Activated T-helper 1 cell treated with anti-CD3 and anti-CD28 coated beads, Interleukin-12 subunit alpha, Interleukin-12 subunit beta, Interleukin-2, Interleukin-4 antibody, amounts not matched to agents 30 ng/mL and 10 ng/mL and 1 ng/mL, durations not matched to agents 14 hours and 24 hours and 36 hours (primary cell): ENCODE results near the gene RNF126. TPM values are rescaled to one million over a fixed set of nuclear protein-coding genes. Genes with fewer than 3 reads are reported as not detected.

Source experiments
- DNase-seq: peaks from one replicate; pipeline ENCODE4 v3.0.0; 2021; ENCODE audit warnings: low spot score
- H3K27ac Mint-ChIP-seq: one replicate; pipeline ENCODE4 v1.8.0; 2021; ENCODE audit warnings: mild to moderate bottlenecking, mixed read lengths
- H3K27me3 Mint-ChIP-seq: one replicate; pipeline ENCODE4 v1.8.0; 2022; ENCODE audit warnings: mild to moderate bottlenecking, moderate library complexity, mixed read lengths; ENCODE audit not compliant: insufficient read depth
- H3K36me3 Mint-ChIP-seq: one replicate; pipeline ENCODE4 v1.8.0; 2021; ENCODE audit warnings: low read depth, mixed read lengths
- H3K4me1 Mint-ChIP-seq: one replicate; pipeline ENCODE4 v1.8.0; 2021; ENCODE audit warnings: low read depth, mixed read lengths
- H3K4me3 Mint-ChIP-seq: one replicate; pipeline ENCODE4 v1.8.0; 2021; ENCODE audit warnings: mild to moderate bottlenecking, moderate library complexity, mixed read lengths
- H3K9me3 Mint-ChIP-seq: one replicate; pipeline ENCODE4 v1.8.0; 2021; ENCODE audit warnings: mixed read lengths
- intact Hi-C: fragments of 100-400 bp; cut with micrococcal nuclease; formaldehyde crosslinking; loops from one replicate; pipeline ENCODE4 v1.15.1; 2024
- total RNA-seq: library from RNA; stranded (reverse); gene quantifications from 2 replicates; pipeline ENCODE4 v1.2.3, GENCODE V29; 2022

The RNF126 gene
- total RNA-seq, 1 donor from 2014 or later, result 110 TPM

- no peak for DNase-seq
- no peak overlapping the region for H3K27ac Mint-ChIP-seq
Measured at GRCh38 chr19:601790-602189, 61.2 kb downstream of the RNF126 start.

DNA sequence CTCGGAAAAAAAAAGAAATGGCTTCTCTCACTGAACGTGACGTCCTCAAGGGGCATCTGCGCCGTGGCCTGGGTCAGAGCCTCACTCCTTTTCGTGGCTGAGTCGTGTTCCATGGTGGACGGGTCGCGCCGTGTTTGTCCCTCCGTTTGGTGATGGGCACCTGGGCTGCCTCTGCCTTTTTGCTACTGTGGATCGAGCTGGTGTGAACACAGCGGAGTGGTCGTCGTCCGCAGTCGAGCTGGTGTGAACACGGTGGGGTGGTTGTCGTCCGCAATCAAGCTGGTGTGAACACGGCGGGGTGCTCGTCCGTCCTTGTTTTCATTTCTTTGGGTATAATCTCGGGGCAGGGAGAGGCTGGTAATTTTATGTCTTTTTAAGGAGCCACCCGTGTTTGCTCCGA is 61.7 kb downstream of the RNF126 start:
- Mint-ChIP-seq H3K36me3 (no peaks in the 10 kb centered on the region), H3K27me3 (peaks cover 3% of the 10 kb centered on the region), H3K9me3 (no peaks in the 10 kb centered on the region), H3K27ac (no peak overlapping the region), H3K4me3 (no peak overlapping the region), H3K4me1 (no peaks in the 10 kb centered on the region)
- intact Hi-C loops, result no loop called here
- DNase-seq, result no peak

More at GRCh38 chr19:601790-602189, 61.2 kb downstream of the RNF126 start:
- Mint-ChIP-seq H3K27me3 (peaks cover 3% of the 10 kb centered on the region), H3K9me3 (no peaks in the 10 kb centered on the region), H3K36me3 (no peaks in the 10 kb centered on the region), H3K4me1 (no peaks in the 10 kb centered on the region), H3K4me3 (no peak overlapping the region)
- intact Hi-C loops, result no loop called here

Other genes starting within 250 kb of the RNF126 start
- gene SHC2, start 202.2 kb downstream of the RNF126 start, total RNA-seq, result not detected in 2 replicates
- 0.18 and 0.27 TPM in 2 replicates for gene MADCAM1, start 166.7 kb downstream of the RNF126 start, total RNA-seq
- 17.6 and 18.2 TPM in 2 replicates for gene TPGS1, start 155.7 kb downstream of the RNF126 start, total RNA-seq
- gene CDC34, start 131.5 kb downstream of the RNF126 start, total RNA-seq, result 56.6 and 58.2 TPM in 2 replicates
- gene GZMM, start 119.2 kb downstream of the RNF126 start, total RNA-seq, result 52.7 and 55.6 TPM in 2 replicates
- 307 and 308 TPM in 2 replicates for gene BSG, start 90.6 kb downstream of the RNF126 start, total RNA-seq
- 1.1 and 1.2 TPM in 2 replicates for gene HCN2, start 73.3 kb downstream of the RNF126 start, total RNA-seq
- gene POLRMT, start 29.7 kb downstream of the RNF126 start, total RNA-seq, result 103 and 104 TPM in 2 replicates
- gene FGF22, start 23.3 kb downstream of the RNF126 start, total RNA-seq, result not detected in 2 replicates
- gene FSTL3, start 13.2 kb upstream of the RNF126 start, total RNA-seq, result 5.5 and 5.6 TPM in 2 replicates
- not detected in 2 replicates for gene PRSS57, start 32.2 kb upstream of the RNF126 start, total RNA-seq
- 0.18 TPM in 1 of 2 replicates, not detected in the other for gene PALM, start 45.7 kb upstream of the RNF126 start, total RNA-seq
- not detected in 2 replicates for gene MISP, start 87.9 kb upstream of the RNF126 start, total RNA-seq
- 735 and 829 TPM in 2 replicates for gene PTBP1, start 134.2 kb upstream of the RNF126 start, total RNA-seq
- not detected in 2 replicates for gene PLPPR3, start 158.7 kb upstream of the RNF126 start, total RNA-seq
- not detected in 2 replicates for gene AZU1, start 164.6 kb upstream of the RNF126 start, total RNA-seq
- gene PRTN3, start 177.8 kb upstream of the RNF126 start, total RNA-seq, result not detected in 2 replicates
- not detected in 2 replicates for gene ELANE, start 189.1 kb upstream of the RNF126 start, total RNA-seq
- gene CFD, start 196.4 kb upstream of the RNF126 start, total RNA-seq, result 0.91 and 1.2 TPM in 2 replicates
- gene MED16, start 230.0 kb upstream of the RNF126 start, total RNA-seq, result 62.1 and 62.5 TPM in 2 replicates
- not detected in 2 replicates for gene RNU6-9, start 230.3 kb upstream of the RNF126 start, total RNA-seq